T-helper 1 cell treated with Interleukin-12 subunit alpha and Interleukin-12 subunit beta and Interleukin-4 antibody, amounts not matched to agents 30 μg/mL and 1 μg/mL, for 36 hours (primary cell): ENCODE data around the gene MED26.

Source experiments
- H3K27ac Mint-ChIP-seq: one replicate; pipeline ENCODE4 v1.8.0; 2021; ENCODE audit warnings: mild to moderate bottlenecking, mixed read lengths
- H3K27me3 Mint-ChIP-seq: one replicate; pipeline ENCODE4 v1.8.0; 2021; ENCODE audit warnings: low read depth, mixed read lengths
- H3K36me3 Mint-ChIP-seq: one replicate; pipeline ENCODE4 v1.8.0; 2021; ENCODE audit warnings: low read depth, mixed read lengths
- H3K4me1 Mint-ChIP-seq: one replicate; pipeline ENCODE4 v1.8.0; 2021; ENCODE audit warnings: low read depth, mixed read lengths
- H3K4me3 Mint-ChIP-seq: one replicate; pipeline ENCODE4 v1.8.0; 2021; ENCODE audit warnings: mild to moderate bottlenecking, moderate library complexity, mixed read lengths
- H3K9me3 Mint-ChIP-seq: one replicate; pipeline ENCODE4 v1.8.0; 2021; ENCODE audit warnings: mixed read lengths

Gene MED26

DNA sequence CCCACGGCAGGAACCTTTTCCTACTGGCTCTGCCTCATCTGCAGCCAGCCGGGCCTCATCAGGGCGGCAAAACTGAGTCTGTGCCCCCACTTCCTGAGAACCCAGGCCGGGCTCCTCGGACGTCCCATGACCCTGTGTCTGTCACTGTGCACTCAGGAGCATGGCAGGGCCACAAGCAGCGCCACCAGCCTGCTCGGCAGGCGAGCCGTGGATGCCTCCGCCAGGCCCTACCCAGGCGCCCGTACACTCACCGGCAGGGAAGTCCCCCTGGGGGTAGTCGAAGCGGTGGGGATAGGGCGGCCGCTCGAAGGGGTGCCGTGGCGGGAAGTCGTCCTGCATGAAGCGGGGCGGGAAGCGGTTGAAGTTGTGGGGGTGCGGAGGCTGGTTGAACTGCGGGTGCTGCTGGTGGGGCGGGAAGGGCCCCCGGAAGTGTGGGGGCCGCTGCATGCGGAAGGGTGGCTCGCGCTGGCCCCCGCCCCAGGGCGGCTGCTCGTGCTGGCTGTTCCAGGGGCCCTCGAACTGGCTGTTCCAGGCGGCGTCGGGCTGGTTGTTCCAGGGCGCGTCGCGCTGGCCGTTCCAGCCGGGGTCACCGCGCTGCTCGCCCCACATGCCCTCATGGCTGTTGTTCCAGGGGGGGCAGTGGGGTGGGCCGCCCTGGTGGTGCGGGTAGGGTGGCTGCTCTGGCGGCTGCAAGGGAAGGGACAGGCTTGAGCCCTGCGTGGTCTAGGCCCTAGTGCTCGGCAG is 102.8 kb downstream of the MED26 start:
- H3K36me3 Mint-ChIP-seq = peaks cover 26% of the 10 kb centered on the region
- no peak overlapping the region for H3K4me3 Mint-ChIP-seq
- no peak overlapping the region for H3K27ac Mint-ChIP-seq
- no peaks in the 10 kb centered on the region for H3K9me3 Mint-ChIP-seq
- H3K27me3 Mint-ChIP-seq = no peaks in the 10 kb centered on the region
- no peaks in the 10 kb centered on the region for H3K4me1 Mint-ChIP-seq
